WTC11 (cell line): ENCODE measurements around the gene PPAN. TPM values are rescaled to one million over a fixed set of nuclear protein-coding genes. Genes with fewer than 3 reads are reported as not detected.
A peak's percentile ranks its signal among the peaks of the same experiment; 100 is the strongest.

Source experiments
- ATAC-seq: fragments of 200-7000 bp; cut with Tn5 transposase; 2 replicates; pipeline ENCODE4 v1.10.0; 2021; ENCODE audit warnings: mild to moderate bottlenecking, moderate library complexity
- CTCF ChIA-PET: fragments of 300-600 bp; sonication (Branson Sonifier 250); formaldehyde crosslinking; loops from one replicate; lab custom pipeline; 2021; ENCODE audit warnings: antibody characterized with exemption; lab: Charles Lee
- POLR2A ChIA-PET: fragments of 350-600 bp; sonication (Branson Sonifier 250); formaldehyde crosslinking; loops from one replicate; lab custom pipeline; 2021; ENCODE audit warnings: antibody characterized with exemption; lab: Charles Lee
- DNase-seq: peaks from one replicate; pipeline ENCODE4 v3.0.0; 2021; ENCODE audit warnings: low spot score
- H3K27ac Mint-ChIP-seq: 2 replicates; pipeline ENCODE4 v1.8.0; 2021; ENCODE audit warnings: mixed read lengths
- H3K27me3 Mint-ChIP-seq: 2 replicates; pipeline ENCODE4 v1.8.0; 2021; ENCODE audit warnings: low read depth, mild to moderate bottlenecking, moderate library complexity, mixed read lengths
- H3K36me3 Mint-ChIP-seq: 2 replicates; pipeline ENCODE4 v1.8.0; 2021; ENCODE audit warnings: mixed read lengths
- H3K4me1 Mint-ChIP-seq: 2 replicates; pipeline ENCODE4 v1.8.0; 2022; ENCODE audit warnings: mixed read lengths
- H3K4me3 Mint-ChIP-seq: 2 replicates; pipeline ENCODE4 v1.8.0; 2021; ENCODE audit warnings: mild to moderate bottlenecking, moderate library complexity, mixed read lengths
- H3K9me3 Mint-ChIP-seq: 2 replicates; pipeline ENCODE4 v1.8.0; 2021; ENCODE audit warnings: mixed read lengths
- ATF2 ChIP-seq: sonication (generic); formaldehyde crosslinking; IDR thresholded peaks from 2 replicates; pipeline ENCODE4 v1.8.1; 2022; ENCODE audit warnings: low read depth, missing genetic modification reagents, borderline replicate concordance
- ATF6 ChIP-seq: sonication (generic); formaldehyde crosslinking; IDR thresholded peaks from 2 replicates; pipeline ENCODE4 v1.8.1; 2023; ENCODE audit warnings: mild to moderate bottlenecking, missing genetic modification reagents
- CBFB ChIP-seq: sonication (generic); formaldehyde crosslinking; IDR thresholded peaks from 2 replicates; pipeline ENCODE4 v1.8.1; 2022; ENCODE audit warnings: mild to moderate bottlenecking, low read depth, missing genetic modification reagents
- CREM ChIP-seq: sonication (generic); formaldehyde crosslinking; IDR thresholded peaks from 2 replicates; pipeline ENCODE4 v1.8.1; 2022; ENCODE audit warnings: mild to moderate bottlenecking, missing genetic modification reagents, moderate library complexity
- E2F4 ChIP-seq: sonication (generic); formaldehyde crosslinking; IDR thresholded peaks from 2 replicates; pipeline ENCODE4 v1.8.1; 2022; ENCODE audit warnings: low read depth, mild to moderate bottlenecking, moderate library complexity, missing genetic modification reagents, borderline replicate concordance
- ERG ChIP-seq: fragments of 250-450 bp; sonication (Bioruptor Pico); IDR thresholded peaks from 2 replicates; pipeline ENCODE4 v1.8.0; 2021; ENCODE audit warnings: mild to moderate bottlenecking
- ETV6 ChIP-seq: sonication (generic); formaldehyde crosslinking; IDR thresholded peaks from 2 replicates; pipeline ENCODE4 v1.8.1; 2022; ENCODE audit warnings: mild to moderate bottlenecking, missing genetic modification reagents
- IRF1 ChIP-seq: sonication (generic); formaldehyde crosslinking; IDR thresholded peaks from 2 replicates; pipeline ENCODE4 v1.8.0; 2023; ENCODE audit warnings: missing genetic modification reagents
- IRF2 ChIP-seq: sonication (generic); formaldehyde crosslinking; IDR thresholded peaks from 2 replicates; pipeline ENCODE4 v1.8.0; 2022; ENCODE audit warnings: low read depth, missing genetic modification reagents, borderline replicate concordance
- MYBL2 ChIP-seq: sonication (generic); formaldehyde crosslinking; IDR thresholded peaks from 2 replicates; pipeline ENCODE4 v1.8.1; 2023; ENCODE audit warnings: mild to moderate bottlenecking, moderate library complexity, missing genetic modification reagents
- NR3C1 ChIP-seq: sonication (generic); formaldehyde crosslinking; conservative IDR thresholded peaks from 2 replicates; pipeline ENCODE4 v1.8.1; 2023; ENCODE audit warnings: low read depth, mild to moderate bottlenecking, missing genetic modification reagents
- SP1 ChIP-seq: sonication (generic); formaldehyde crosslinking; conservative IDR thresholded peaks from 2 replicates; pipeline ENCODE4 v1.8.1; 2022; ENCODE audit warnings: missing genetic modification reagents
- STAT6 ChIP-seq: sonication (generic); formaldehyde crosslinking; conservative IDR thresholded peaks from 2 replicates; pipeline ENCODE4 v1.8.1; 2023; ENCODE audit warnings: mild to moderate bottlenecking, low read depth, missing genetic modification reagents, moderate library complexity
- ZBTB21 ChIP-seq: sonication (generic); formaldehyde crosslinking; IDR thresholded peaks from 2 replicates; pipeline ENCODE4 v1.8.1; 2023; ENCODE audit warnings: mild to moderate bottlenecking, missing genetic modification reagents, borderline replicate concordance
- ZNF219 ChIP-seq: sonication (generic); formaldehyde crosslinking; IDR thresholded peaks from 2 replicates; pipeline ENCODE4 v1.8.0; 2023; ENCODE audit warnings: missing genetic modification reagents, mild to moderate bottlenecking, borderline replicate concordance
- ZNF263 ChIP-seq: sonication (generic); formaldehyde crosslinking; IDR thresholded peaks from 2 replicates; pipeline ENCODE4 v1.8.1; 2022; ENCODE audit warnings: low read depth, mild to moderate bottlenecking, moderate library complexity, missing genetic modification reagents
- ZNF281 ChIP-seq: sonication (generic); formaldehyde crosslinking; IDR thresholded peaks from 2 replicates; pipeline ENCODE4 v1.8.0; 2023; ENCODE audit warnings: mild to moderate bottlenecking, missing genetic modification reagents
- ZNF423 ChIP-seq: fragments of 250-450 bp; sonication (Bioruptor Pico); IDR thresholded peaks from 2 replicates; pipeline ENCODE4 v2.1.2; 2022; ENCODE audit warnings: mild to moderate bottlenecking, moderate library complexity
- total RNA-seq: library from RNA; stranded (reverse); gene quantifications from 3 replicates; pipeline ENCODE4 v1.2.3, GENCODE V29; 2021

The PPAN gene
- total RNA-seq, 1 experiment from 2014 or later = 83.7 TPM

GRCh38 chr19:10095622-10095947 lies 10.6 kb upstream of the PPAN start:
- peaks cover 2% of the 10 kb centered on the region; the same call in 1 of the 2 replicates for H3K4me1 Mint-ChIP-seq
- peaks cover 9% of the 10 kb centered on the region for H3K36me3 Mint-ChIP-seq
- peaks cover 62% of the 10 kb centered on the region for H3K27me3 Mint-ChIP-seq
- ChIA-PET CTCF (interaction anchor here (0.7 to 3.0 kb wide), 10 partner anchors 11 to 165 kb away, joined by 3 to 23 read pairs (median 9); partner anchors contain the start of gene PPAN), POLR2A (interaction anchor here (1.2 to 1.4 kb wide), 2 partner anchors 10 to 19 kb away, joined by 6 to 9 read pairs; partner anchors contain the start of gene PPAN)
- no peak for DNase-seq
- ATAC-seq = no peak
- H3K4me3 Mint-ChIP-seq = no peak overlapping the region
- H3K27ac Mint-ChIP-seq = no peak overlapping the region
- TF ChIP-seq ZNF423 (CRISPR knock-in tag) = no peak
- H3K9me3 Mint-ChIP-seq = no peaks in the 10 kb centered on the region

- DNase-seq (peak; percentile 87), ATAC-seq (peak; percentile 87)
- Mint-ChIP-seq H3K27me3 (peaks cover 62% of the 10 kb centered on the region), H3K9me3 (no peaks in the 10 kb centered on the region), H3K4me3 (peak overlapping the region; percentile 42), H3K36me3 (peaks cover 9% of the 10 kb centered on the region), H3K4me1 (peaks cover 2% of the 10 kb centered on the region; the same call in 1 of the 2 replicates), H3K27ac (no peak overlapping the region)
- CTCF ChIA-PET = interaction anchor here (0.5 to 3.0 kb wide), 15 partner anchors 11 to 1597 kb away, joined by 3 to 23 read pairs (median 4); partner anchors contain the start of gene PPAN
- POLR2A ChIA-PET = interaction anchor here (1.0 to 1.4 kb wide), 3 partner anchors 10 to 68 kb away, joined by 3 to 9 read pairs (median 6); partner anchors contain the start of gene PPAN
- TF ChIP-seq ZNF281 (CRISPR knock-in tag) (0 out of 2 replicates have a peak, but pooled peaks have one; percentile 39), E2F4 (CRISPR knock-in tag) (no peak), ATF6 (CRISPR knock-in tag) (no peak), ZNF219 (CRISPR knock-in tag) (peak; percentile 80; the same call in 1 of the 2 replicates), STAT6 (CRISPR knock-in tag) (0 out of 2 replicates have a peak, but pooled peaks have one; percentile 54), IRF2 (CRISPR knock-in tag) (no peak), MYBL2 (0 out of 2 replicates have a peak, but pooled peaks have one; percentile 46), ZNF263 (0 out of 2 replicates have a peak, but pooled peaks have one; percentile 21), NR3C1 (CRISPR knock-in tag) (peak; percentile 93), CREM (CRISPR knock-in tag) (0 out of 2 replicates have a peak, but pooled peaks have one; percentile 85), ETV6 (CRISPR knock-in tag) (peak; percentile 90), ZBTB21 (CRISPR knock-in tag) (peak; percentile 72), ATF2 (no peak), ERG (no peak), IRF1 (CRISPR knock-in tag) (peak; percentile 82; the same call in 1 of the 2 replicates), CBFB (CRISPR knock-in tag) (no peak), SP1 (CRISPR knock-in tag) (peak; percentile 87)
Observed at GRCh38 chr19:10095948-10096614, 10.1 kb upstream of the PPAN start.
